Activated effector memory CD4-positive, alpha-beta T cell treated with anti-CD3 and anti-CD28 coated beads, Interleukin-2, amount 50 U/mL, for 16 hours (primary cell): ENCODE results near the gene LRRC7.

Source experiments
- DNase-seq: peaks from one replicate; pipeline ENCODE4 v3.0.0-alpha.2; 2020

Gene LRRC7

DNA sequence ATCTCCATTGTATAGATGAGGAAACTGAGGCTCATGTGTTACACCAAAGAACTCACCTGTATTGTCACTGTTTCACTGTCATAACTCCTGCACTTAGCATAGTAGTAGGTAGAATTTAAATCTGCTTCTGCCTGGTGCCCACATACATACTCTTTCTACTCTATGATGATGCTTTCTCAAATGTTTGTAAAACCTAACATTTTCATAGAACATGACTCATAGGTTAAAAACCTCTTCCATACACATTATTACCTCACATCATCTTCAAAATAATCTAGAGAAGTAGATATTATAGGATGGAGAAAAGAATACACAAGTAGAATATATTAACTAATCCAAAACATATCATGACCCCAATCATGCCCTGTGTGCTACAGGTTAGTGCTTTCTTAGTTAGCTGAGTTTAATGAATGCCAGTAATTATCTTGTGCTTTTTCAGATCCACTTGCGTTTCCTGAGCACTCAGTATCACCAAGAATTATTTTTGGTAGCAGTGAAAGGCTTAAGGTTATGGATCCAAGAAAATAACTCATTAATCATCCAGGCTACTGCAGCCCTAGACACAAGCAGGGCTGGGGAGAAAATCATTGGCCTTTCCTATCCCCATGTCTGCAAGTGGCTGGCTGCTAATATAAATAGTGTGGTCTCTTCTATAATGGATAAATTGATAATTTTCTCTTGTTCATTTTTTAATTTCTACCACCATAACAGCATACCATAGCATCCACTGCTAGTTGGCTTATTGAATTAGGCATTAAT is 480.8 kb downstream of the LRRC7 start:
- DNase-seq = no peak

DNA sequence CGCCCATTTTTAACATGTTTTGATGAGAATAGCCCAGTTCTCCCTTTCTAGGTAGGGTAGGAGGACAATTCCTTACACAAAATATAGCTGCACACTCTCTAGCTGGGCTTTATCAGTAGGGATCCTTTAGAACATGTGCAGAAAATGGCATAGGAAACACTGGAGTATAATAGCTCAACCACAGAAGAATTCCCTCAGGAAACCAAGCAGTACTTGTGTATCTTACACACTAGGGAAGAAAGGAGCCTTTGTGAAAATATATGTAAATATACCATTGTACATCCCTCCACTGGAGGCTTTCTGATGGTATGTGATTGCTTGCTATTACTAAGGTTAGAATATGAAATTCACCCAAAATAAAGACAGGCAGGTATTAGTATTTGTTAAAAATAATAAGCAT is 484.2 kb downstream of the LRRC7 start:
- no peak for DNase-seq

DNA sequence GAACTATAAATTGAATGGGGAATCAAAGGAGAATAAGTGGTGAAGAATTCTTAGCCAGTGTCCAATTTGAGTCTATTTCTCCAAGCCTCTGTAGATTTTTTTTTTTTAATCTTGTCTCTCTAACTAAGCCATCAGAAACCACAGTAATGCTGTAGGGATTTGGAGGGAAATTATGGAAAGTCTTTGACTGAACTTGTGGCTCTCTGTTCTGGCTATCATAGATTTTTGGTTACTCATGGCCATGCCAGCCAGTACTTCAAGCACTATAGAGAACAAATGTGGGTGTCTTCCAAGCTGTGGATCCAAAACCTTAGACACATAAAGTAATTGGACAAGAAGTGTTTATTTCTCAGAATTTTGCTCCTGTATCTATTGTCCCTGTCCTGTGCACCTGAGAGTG is 489.8 kb downstream of the LRRC7 start:
- DNase-seq = no peak

DNA sequence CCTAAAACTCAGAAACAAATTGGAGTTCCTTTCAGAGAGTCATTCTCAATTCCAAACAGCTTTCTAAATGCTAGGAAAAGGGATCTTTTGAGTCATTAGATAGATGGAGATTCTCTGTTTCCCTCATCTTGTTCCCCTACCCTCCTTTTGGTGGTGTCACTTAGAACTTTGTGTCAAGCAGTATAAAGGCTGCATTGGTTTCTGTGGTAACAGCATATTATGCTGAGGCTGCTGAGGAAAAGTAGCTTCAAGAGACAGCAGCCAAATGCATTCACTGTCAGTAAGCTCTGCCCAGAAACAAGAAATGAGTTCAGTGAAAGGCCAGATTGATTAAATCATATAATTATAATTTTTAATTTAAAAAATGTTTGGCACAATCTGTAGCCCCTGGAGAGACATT is 493.5 kb downstream of the LRRC7 start:
- no peak for DNase-seq

DNA sequence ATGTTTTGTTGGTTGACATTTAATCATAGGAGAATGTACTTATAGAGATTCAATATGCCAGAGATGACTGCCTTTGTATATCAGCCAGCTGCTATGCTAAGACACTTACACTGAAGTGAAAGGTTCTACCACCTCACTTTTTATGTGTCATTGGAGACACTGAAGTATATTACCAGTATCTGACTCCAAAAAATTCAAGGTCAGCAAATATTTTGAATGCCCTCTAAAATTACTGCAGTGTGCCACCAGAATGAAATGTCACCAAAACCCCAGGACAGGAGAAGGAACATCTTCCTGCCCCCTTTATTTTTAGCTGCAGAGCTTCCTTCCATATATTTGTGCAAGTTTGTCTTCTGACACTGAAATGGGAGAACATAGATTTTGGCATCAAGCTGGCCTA is 496.1 kb downstream of the LRRC7 start:
- no peak for DNase-seq

DNA sequence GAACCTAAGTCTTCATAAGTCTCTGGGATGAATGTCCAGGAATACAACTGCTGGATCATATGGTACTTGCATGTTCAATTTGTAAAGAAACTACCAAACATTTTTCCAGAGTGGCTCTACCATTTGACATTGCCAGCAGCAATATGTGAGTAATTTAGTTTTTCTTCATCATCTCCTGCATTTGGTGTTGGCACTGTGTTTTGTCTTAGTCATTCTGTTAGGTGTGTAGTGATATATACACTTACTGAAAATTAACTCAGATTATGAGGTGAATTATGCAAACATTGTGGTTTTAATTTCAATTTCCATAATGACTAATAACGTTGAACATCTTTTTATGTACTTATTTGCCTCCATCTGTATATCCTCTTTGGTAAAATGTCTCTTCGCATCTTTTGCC is 499.0 kb downstream of the LRRC7 start:
- DNase-seq = no peak

DNA sequence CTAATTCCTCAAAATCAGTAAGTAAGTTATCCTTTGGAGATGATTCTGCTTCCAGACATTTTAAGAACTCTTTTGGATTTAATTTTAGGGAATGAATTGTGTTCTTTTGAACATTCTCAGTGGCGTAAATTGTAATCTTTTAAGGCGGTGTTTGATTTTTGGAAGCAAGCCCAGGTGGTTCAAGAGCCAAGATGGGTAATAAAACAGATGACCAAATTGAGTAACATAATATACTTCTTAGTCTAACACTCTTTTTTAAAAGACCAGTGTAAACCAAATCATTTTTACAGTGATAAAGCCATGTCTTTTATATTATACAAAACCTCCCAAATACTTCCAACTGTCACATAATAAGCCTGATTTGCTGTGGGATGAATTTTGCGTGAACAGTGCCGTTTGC is 503.9 kb downstream of the LRRC7 start:
- no peak for DNase-seq

DNA sequence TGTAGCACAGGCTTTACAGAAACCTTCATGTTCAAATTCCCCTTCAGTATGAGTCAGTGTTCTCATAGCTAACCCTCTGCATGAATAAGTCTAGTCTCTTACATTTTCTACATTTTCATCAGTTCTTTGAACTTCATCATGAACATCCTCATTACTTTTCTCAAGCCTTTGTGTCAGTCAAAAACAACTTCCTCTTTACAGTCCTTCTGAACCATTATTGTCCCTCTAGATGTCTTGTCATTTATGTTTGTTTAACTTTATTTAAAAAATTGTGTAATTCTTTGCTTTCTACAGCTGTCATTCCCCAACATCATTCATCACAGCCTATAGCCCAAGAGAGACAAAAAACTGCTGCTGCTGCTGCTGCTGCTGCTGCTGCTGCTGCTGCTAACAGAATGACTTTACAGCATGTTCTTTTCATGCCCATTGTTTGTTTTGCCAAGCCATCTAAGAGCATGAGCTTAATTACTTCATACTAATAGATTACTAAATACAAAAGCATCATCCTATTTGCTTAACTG is 504.6 kb downstream of the LRRC7 start:
- DNase-seq = no peak

DNA sequence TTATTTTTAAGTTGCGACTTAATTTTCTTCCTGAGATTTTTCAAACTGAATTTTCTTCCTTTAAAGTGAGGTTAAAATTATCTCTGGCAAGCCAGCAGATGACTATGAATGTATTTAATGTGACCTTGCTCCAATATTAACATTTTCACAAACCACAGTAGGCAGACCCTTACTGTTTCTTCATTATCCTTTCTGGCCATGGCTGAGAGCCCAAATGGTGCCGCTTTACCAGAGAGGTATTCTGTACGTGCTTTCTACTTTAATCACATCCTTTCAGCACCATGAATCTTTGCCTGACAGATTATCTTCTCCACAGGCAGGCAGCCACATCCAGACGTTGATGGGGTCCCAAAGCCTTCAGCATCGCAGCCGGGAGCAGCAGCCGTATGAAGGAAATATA is 508.0 kb downstream of the LRRC7 start:
- no peak for DNase-seq

DNA sequence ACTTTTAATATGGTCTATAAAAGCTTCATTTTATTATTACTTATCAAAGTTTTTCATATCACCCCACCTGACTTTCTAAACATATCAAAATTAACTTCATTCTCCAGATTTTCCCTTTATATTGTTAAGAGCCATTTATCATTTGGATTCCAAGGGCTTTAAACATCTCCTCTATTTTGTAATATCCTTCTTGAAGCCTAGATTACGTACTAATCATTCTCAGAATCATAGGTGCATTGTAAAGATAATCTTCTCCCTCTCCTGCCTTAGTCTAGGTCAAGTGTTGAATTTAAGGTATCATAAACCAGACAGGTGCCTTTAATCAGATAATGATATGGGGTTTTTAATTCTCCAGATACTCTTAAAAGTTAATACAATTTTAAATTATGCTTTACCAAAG is 509.3 kb downstream of the LRRC7 start:
- no peak for DNase-seq

DNA sequence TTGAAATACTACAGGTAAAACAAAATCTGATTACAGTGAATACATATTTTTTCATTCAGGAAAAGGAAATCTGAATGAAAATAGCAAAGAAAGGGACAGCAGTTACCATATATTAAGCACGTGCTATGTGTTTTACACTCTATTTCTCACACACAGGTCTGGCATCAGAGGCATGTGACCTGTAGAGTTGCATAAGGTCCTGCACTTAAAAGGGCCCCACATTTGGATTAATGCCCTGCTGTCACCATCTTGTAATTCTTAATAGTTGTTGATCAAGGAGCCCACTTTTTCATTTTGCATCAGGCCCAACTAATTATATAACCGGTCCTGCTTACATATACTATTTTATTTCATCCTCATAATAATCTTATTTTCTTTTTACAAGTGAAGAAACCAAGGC is 511.8 kb downstream of the LRRC7 start:
- no peak for DNase-seq

DNA sequence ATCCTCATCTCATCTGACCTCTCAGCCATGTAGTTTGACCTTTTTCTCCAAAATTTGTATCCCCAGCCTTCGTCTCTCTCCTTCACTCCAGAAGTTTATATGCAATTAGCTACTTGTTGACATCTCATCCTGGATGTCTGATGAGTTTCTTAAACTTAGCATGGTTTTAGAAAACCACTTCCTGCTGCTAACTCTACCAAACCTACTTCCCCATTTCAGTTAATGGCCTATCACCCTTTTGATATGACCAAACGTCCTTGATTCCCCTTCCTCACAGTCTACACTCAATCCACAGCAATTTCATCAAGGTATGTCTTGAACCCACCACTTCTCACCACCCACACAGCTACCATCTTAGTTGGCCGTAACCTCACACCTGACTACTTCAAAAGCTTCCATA is 515.8 kb downstream of the LRRC7 start:
- DNase-seq = no peak

DNA sequence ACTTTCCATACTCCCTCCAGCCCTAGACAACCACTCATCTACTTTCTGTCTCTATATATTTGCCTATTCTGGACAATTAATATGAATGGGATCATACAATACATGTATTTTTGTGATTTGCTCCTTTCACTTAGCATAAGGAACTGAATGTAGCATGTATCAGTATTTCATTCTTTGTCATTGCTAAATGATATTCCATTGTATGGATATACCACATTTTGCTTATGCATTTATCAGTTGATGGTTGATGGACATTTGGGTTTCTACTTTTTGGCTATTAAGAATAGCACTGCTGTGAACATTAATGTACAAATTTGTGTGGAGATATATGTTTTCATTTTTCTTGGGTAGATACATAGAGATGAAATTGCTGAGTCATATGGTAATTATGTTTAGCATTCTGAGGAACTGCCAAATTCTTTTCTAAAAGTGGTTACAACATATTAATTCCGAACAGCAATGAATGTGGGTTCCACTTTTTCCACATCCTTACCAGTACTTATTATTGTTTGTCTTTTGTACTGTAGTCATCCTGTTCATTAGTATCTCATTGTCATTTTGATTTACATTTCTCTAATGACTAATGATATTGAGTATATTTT is 516.7 kb downstream of the LRRC7 start:
- DNase-seq = no peak

DNA sequence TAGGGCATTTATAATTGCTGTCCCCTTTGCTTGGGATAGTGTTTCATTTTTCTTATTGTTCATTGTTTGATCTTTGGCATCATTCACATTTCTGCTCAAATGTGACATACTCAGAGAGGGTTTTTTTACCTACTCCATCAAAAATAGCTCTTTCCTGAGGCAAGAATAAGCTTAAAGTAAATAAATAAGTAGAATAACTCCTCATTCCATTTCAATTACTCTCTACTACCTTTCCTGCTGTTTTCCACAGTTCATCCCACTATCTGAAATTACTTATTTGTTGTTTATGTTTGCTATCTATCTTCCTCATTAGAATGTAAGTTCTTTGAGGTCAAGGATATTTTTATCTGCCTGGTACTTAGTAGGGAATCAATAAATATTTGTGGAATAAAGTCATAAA is 517.8 kb downstream of the LRRC7 start:
- no peak for DNase-seq

DNA sequence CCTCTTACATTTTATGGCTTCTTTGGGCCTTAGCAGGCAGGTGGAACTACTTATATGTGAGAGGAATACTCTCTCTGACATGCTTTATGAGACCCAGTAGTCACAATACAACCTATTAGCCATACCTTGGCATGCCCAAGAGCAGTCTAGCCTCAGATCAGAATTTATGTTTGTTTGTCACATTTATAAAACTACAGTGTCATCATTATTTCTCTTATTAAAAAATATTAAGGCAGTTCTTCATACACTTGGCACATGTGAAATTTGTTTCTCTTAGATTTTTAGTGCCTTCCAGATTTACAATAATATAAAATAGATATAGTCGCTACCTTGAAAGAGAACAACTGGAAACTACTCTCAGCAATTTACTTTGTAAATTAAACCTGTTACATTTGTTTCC is 519.2 kb downstream of the LRRC7 start:
- DNase-seq = no peak

DNA sequence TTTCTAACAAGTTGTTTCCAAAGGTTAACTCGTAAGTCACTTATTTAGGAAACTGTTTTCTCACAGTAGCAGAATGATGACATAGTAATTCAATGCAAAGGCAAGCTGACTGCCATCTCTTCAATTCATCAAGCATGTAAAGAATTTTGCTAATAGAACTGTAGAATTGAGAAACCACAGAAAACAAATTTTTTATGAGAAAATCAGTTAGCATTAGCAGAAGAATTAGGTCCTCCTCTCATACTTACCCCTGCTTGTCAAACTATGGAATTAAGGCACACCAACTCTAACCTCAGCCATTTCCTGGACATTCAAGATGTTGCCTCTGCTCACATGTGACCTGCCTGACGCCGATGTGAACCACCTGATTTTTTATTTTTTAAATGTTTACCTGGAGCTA is 522.4 kb downstream of the LRRC7 start:
- DNase-seq = no peak

DNA sequence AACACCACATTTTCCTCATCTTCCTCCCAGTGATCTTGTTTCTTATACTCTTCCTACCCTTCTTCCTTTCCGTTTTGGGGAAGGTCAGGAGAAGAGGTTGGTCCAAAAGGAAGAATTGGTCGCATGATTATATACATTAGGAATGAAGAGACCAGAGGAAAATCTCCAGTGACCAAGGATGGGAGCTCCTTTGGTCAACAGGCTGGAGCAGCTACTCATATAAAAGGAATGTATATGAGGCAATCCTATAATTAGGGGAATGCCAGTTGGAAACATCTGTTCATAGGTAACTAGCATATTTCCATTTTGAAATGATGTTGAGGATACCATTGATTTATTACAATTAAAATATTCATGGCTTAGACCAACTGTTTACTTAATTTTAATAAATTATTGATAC is 523.2 kb downstream of the LRRC7 start:
- no peak for DNase-seq

DNA sequence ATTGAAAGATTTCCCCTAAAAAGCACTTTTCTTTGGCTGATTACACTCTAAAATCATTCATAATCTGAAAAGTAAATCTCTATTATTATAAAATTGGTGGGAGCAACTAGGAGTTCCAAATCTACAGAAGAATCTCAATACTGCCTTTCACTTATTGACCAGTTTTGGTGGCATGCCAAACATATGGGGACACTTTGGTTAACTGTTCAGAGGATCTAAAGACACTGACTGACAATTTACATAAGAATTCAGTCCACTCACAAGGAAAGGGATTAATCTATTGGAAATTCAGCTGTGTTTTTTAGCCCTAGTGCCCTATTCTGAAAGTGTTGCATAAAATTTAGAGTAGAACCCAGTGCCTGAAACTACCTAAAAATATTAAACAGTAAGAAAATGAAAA is 524.1 kb downstream of the LRRC7 start:
- DNase-seq = no peak

DNA sequence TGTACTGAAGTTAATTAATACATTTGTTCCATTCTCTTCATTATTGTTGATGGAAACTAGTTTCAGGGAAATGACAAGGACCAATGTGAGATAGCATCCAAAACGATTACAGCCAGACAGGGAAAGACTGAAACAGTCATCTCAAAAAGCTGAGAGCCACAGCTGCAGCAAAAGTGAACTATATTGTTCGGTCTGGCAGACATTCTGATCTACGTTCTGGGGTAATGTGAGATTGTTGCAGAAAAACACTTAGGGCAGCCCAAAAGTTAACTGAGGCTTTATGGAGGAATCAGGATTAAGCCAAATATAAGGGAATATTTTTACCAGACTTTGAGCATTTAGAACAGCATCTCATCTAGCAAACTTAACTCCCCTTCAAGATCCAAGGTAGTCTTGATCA is 524.8 kb downstream of the LRRC7 start:
- no peak for DNase-seq

DNA sequence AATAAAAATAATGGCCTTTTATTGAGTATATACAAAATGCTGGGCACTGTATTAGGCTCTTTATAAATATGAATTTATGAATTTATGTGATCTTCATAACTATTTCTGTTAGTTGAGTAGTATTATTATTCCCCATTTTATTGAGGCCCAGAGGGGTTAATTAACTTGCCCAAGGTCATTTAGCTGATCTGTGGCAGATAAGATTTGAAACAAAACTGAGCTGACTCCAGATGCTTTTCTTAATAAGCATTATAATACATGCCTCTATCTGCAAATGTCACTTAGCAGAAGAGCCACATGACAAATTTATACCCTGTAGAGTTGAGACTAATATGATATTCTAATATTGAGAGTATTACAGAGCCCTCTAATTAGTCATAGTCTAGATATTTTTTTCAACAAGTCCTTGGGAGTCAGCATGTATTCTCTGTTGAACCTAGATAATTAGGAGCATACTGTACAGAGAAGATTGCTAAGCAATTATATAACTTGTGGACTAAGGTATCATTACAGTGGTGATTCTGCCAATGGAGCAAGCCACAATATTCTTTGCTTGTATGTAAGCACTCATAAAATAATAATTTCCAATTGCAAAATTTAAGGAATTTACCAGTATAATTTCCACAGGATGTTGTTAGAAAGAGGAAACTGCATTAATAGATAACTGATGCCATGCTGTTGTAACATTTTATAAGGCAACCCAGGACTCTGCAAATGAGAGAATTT is 525.7 kb downstream of the LRRC7 start:
- no peak for DNase-seq

DNA sequence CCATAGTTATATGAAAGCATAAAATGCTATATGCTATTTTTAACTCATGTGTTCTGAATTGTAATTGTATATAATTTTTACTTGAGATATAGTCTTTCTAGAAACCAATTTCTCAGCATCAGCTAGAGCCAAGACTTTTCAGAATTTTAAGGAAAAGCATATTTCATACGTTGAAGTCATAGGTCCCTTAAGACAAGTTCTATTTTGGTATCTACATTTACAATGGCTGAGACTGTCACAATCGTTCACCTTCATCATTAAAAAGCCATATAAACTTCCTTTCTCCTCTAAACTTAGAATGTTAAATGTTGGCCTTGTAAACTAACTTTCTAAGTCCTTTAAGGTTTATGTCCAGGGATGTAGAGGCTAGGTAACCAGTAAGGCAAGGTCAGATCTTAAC is 533.5 kb downstream of the LRRC7 start:
- DNase-seq = no peak

DNA sequence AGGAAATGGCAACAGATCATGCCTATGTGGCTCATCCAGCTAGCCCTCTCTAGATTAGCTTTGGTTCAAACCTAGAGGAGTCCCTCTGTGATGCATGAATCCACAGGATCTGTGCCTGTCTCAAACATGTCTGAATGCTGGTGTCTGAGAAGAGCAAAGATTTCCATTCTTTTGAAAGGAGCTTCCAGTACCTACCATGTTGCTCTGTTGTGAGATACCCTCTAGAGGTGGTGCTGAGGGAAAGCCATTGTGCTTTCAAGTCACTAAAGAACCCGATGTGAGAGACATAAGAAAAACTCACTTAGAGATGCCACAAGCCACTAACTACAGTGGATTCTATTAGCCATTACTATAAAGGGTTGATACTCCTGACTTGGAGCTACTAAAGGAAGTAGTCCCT is 534.1 kb downstream of the LRRC7 start:
- DNase-seq = no peak

DNA sequence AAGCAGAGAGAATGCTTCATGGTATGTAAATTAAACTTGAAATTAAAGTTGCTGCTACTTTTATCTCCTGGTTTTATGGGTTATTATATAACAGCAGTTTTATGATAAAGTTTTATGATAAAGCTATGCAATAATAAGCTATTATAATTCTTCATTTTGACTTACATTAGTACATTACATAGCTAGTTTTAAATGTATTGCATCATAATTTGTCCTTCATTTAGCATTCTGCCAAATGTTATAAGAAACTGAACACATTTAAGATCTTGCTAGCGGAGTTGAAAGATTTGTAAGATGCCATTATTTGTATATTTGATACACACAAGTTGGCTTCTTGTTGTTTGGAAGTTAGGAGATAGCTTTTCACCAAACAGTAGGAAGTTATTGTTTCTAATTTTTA is 536.0 kb downstream of the LRRC7 start:
- DNase-seq = no peak

DNA sequence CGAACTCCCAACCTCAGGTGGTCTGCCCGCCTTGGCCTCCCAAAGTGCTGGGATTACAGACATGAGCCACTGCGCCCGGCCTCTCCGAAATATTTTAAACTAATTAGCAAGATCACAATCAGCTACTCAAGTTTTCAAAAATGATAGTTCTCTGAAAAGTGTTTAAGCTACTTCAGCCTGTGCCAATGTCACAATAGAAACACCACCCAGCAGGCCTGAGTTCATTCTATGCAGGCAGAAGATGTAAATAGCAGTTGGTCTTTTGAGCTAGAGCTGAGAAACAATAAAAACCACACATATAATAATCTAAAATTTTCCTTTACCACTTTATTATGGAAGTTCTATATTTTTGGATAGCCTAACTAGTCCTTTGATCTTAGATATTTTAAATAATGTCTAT is 541.5 kb downstream of the LRRC7 start:
- no peak for DNase-seq
